Smooth muscle cell (in vitro differentiated cells): ENCODE results near the gene SMC1A. TPM values are rescaled to one million over a fixed set of nuclear protein-coding genes. Genes with fewer than 3 reads are reported as not detected.

Experiments
- DNase-seq: peaks from one replicate; lab custom pipeline; 2025; ENCODE audit not compliant: unreplicated experiment; lab: John Stamatoyannopoulos, UW
- H2AFZ ChIP-seq: fragments of 200-600 bp; sonication (generic); 2 replicates; pipeline ENCODE4 v1.6.0; 2016; ENCODE audit warnings: antibody characterized with exemption, low read depth, mild to moderate bottlenecking
- H3F3A ChIP-seq: fragments of 200-600 bp; sonication (generic); 2 replicates; pipeline ENCODE4 v1.6.0; 2017; ENCODE audit warnings: antibody characterized with exemption, low read depth
- H3K27ac ChIP-seq: fragments of 200-600 bp; sonication (generic); 2 replicates; pipeline ENCODE4 v1.5.1; 2016; ENCODE audit warnings: low read depth, mild to moderate bottlenecking
- H3K27me3 ChIP-seq: fragments of 200-600 bp; sonication (generic); 2 replicates; pipeline ENCODE4 v1.6.1; 2016; ENCODE audit warnings: low read depth, mild to moderate bottlenecking
- H3K36me3 ChIP-seq: fragments of 200-600 bp; sonication (generic); 2 replicates; pipeline ENCODE4 v1.5.1; 2016; ENCODE audit warnings: low read depth
- H3K4me1 ChIP-seq: fragments of 200-600 bp; sonication (generic); 2 replicates; pipeline ENCODE4 v1.5.1; 2016; ENCODE audit warnings: low read depth
- H3K4me2 ChIP-seq: fragments of 200-600 bp; sonication (generic); 2 replicates; pipeline ENCODE4 v1.6.0; 2016; ENCODE audit warnings: mild to moderate bottlenecking
- H3K4me3 ChIP-seq: fragments of 200-600 bp; sonication (generic); 2 replicates; pipeline ENCODE4 v1.5.1; 2016; ENCODE audit warnings: mild to moderate bottlenecking
- H3K79me2 ChIP-seq: fragments of 200-600 bp; sonication (generic); 2 replicates; pipeline ENCODE4 v1.6.0; 2016; ENCODE audit warnings: low read depth, mild to moderate bottlenecking
- H3K9ac ChIP-seq: fragments of 200-600 bp; sonication (generic); 2 replicates; pipeline ENCODE4 v1.6.0; 2016; ENCODE audit warnings: low read depth
- H3K9me3 ChIP-seq: fragments of 200-600 bp; sonication (generic); replicated peaks from 2 replicates; pipeline ENCODE4 v1.5.1; 2016; ENCODE audit warnings: low read depth
- H4K20me1 ChIP-seq: fragments of 200-600 bp; sonication (generic); 2 replicates; pipeline ENCODE4 v1.6.0; 2016; ENCODE audit warnings: low read depth
- WGBS: methylation state at CpG from one replicate; pipeline ENCODE4 v1.1.7; 2016; ENCODE audit warnings: low lambda C conversion rate; 5-methylcytosine and 5-hydroxymethylcytosine counted together
- polyA plus RNA-seq: library from polyadenylated mRNA; unstranded; fragments of >200 nt; fragmentation: Nextera tagmentation; extraction: Ambion mirVana; gene quantifications from 2 replicates; pipeline ENCODE4 v1.2.1, GENCODE V29; 2016
- total RNA-seq: library from RNA; depleted of rRNA; stranded (reverse); fragments of >200 nt; gene quantifications from 2 replicates; pipeline ENCODE4 v1.2.3, GENCODE V29; 2014
- TF ChIP-seq, protein P1 (sequence below): fragments of 200-600 bp; sonication (generic); IDR thresholded peaks from 2 replicates; pipeline ENCODE4 v1.5.1; 2017; ENCODE audit warnings: borderline replicate concordance, mild to moderate bottlenecking, antibody characterized with exemption; ENCODE audit not compliant: insufficient read depth, poor library complexity, severe bottlenecking

Gene SMC1A
- total and polyA plus RNA-seq, 2 experiments from 2014 or later = 18.3 to 19.7 TPM

- Histone ChIP-seq H3K27ac (no peak overlapping the region), H4K20me1 (no peaks in the 10 kb centered on the region), H3K4me3 (no peak overlapping the region), H3K9ac (no peak overlapping the region), H3K79me2 (no peaks in the 10 kb centered on the region), H3K27me3 (no peaks in the 10 kb centered on the region), H3K9me3 (no peaks in the 10 kb centered on the region), H3K36me3 (no peaks in the 10 kb centered on the region), H3F3A (no peaks in the 10 kb centered on the region), H3K4me2 (no peak overlapping the region), H2AFZ (no peak overlapping the region), H3K4me1 (no peaks in the 10 kb centered on the region)
- DNase-seq = no peak
- TF ChIP-seq, protein P1, sequence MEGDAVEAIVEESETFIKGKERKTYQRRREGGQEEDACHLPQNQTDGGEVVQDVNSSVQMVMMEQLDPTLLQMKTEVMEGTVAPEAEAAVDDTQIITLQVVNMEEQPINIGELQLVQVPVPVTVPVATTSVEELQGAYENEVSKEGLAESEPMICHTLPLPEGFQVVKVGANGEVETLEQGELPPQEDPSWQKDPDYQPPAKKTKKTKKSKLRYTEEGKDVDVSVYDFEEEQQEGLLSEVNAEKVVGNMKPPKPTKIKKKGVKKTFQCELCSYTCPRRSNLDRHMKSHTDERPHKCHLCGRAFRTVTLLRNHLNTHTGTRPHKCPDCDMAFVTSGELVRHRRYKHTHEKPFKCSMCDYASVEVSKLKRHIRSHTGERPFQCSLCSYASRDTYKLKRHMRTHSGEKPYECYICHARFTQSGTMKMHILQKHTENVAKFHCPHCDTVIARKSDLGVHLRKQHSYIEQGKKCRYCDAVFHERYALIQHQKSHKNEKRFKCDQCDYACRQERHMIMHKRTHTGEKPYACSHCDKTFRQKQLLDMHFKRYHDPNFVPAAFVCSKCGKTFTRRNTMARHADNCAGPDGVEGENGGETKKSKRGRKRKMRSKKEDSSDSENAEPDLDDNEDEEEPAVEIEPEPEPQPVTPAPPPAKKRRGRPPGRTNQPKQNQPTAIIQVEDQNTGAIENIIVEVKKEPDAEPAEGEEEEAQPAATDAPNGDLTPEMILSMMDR = no peak
- 57% methylated on average over 2 of the region's 2 CpGs for WGBS
These were observed 45.0 kb downstream of the SMC1A start for GRCh38 chrX:53377464-53377863.

GRCh38 chrX:53376888-53377287 is 45.6 kb downstream of the SMC1A start:
- Histone ChIP-seq H3K27ac (no peak overlapping the region), H3F3A (no peaks in the 10 kb centered on the region), H3K27me3 (no peaks in the 10 kb centered on the region), H3K4me2 (no peak overlapping the region), H3K36me3 (no peaks in the 10 kb centered on the region), H4K20me1 (no peaks in the 10 kb centered on the region), H3K9me3 (no peaks in the 10 kb centered on the region), H3K4me1 (no peaks in the 10 kb centered on the region), H3K4me3 (no peak overlapping the region), H2AFZ (no peak overlapping the region), H3K79me2 (no peaks in the 10 kb centered on the region), H3K9ac (no peak overlapping the region)
- TF ChIP-seq, protein P1 = no peak
- 65% methylated on average over 6 of the region's 6 CpGs for WGBS
- DNase-seq = no peak

DNA sequence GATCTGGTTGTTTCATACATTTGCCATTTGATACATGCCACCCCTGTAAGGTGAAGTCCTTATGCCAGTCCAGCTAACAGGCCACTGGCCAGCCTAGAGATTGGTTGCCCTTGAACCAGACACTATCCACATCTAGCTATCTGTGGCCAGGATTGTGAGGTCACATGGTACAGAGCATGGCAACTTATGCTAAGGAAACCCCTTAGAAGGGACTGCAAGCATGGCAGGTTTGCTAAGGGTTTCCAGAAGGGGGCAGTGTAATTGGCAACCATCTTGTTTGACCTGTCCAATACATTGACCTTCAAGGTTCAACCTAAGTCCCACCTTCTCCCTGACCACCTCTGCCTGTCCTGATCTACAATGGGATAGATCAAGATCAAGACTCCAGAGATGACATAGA is 47.5 kb downstream of the SMC1A start:
- H3K36me3 ChIP-seq = no peaks in the 10 kb centered on the region
- TF ChIP-seq, protein P1 = no peak
- H3K9me3 ChIP-seq = no peaks in the 10 kb centered on the region
- no peak overlapping the region for H3K9ac ChIP-seq
- no peaks in the 10 kb centered on the region for H3K79me2 ChIP-seq
- no peaks in the 10 kb centered on the region for H3K4me1 ChIP-seq
- H3K27me3 ChIP-seq = no peaks in the 10 kb centered on the region
- no peak overlapping the region for H2AFZ ChIP-seq
- no peak for DNase-seq
- no peaks in the 10 kb centered on the region for H4K20me1 ChIP-seq
- H3K27ac ChIP-seq = no peak overlapping the region
- no peak overlapping the region for H3K4me3 ChIP-seq
- no peaks in the 10 kb centered on the region for H3F3A ChIP-seq
- no peak overlapping the region for H3K4me2 ChIP-seq

DNA sequence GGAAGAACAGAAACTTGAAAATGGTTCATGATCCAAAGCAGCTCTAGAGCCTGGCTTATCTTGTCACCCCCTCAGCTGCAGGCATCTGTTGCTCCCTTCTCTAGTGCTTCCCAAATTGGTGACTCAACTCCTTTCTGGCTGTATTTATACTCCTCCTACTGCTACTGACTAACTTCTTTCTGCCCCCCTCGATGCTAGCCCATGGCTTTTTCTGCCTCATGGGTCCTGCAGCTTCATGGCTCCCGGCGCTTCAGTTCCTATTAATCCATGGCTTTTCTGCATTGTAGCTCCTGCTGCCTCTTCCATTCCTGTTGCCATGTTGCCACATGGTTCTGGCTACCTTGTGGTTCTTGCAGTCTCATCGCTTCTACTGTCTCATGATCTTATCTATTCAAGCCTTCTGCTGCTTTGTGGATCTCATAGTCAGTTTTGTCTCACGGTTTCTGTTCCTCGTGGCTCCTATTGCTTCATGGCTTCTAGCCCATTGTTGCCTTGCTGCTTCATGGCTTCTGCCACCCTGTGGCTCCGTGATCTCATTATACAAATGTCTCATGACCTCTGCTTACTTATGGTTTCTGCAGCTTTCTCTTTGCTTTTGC is 48.1 kb downstream of the SMC1A start:
- Histone ChIP-seq H2AFZ (no peak overlapping the region), H4K20me1 (no peaks in the 10 kb centered on the region), H3K4me3 (no peak overlapping the region), H3K27ac (no peak overlapping the region), H3K36me3 (no peaks in the 10 kb centered on the region), H3K79me2 (no peaks in the 10 kb centered on the region), H3K4me2 (no peak overlapping the region), H3K9ac (no peak overlapping the region), H3K4me1 (no peaks in the 10 kb centered on the region), H3K27me3 (no peaks in the 10 kb centered on the region), H3K9me3 (no peaks in the 10 kb centered on the region), H3F3A (no peaks in the 10 kb centered on the region)
- no peak for DNase-seq
- TF ChIP-seq, protein P1 = no peak
- WGBS = 70% methylated on average over 7 of the region's 7 CpGs
